GM23338 (cell line): ENCODE data around the gene ANKRD65. TPM values are rescaled to one million over a fixed set of nuclear protein-coding genes. Genes with fewer than 3 reads are reported as not detected.

Experiments used
- ATAC-seq: fragments of 200-7000 bp; cut with Tn5 transposase; 3 replicates; pipeline ENCODE4 v1.9.1; 2020
- DNase-seq: peaks from one replicate; pipeline ENCODE4 v3.0.0-alpha.2; 2015; ENCODE audit warnings: low spot score
- H2AFZ ChIP-seq: fragments of 200-600 bp; sonication (generic); 2 replicates; pipeline ENCODE4 v1.8.0; 2016; ENCODE audit warnings: antibody characterized with exemption, mild to moderate bottlenecking, moderate library complexity
- H3F3A ChIP-seq: fragments of 200-600 bp; sonication (generic); replicated peaks from 2 replicates; pipeline ENCODE4 v1.8.0; 2017; ENCODE audit warnings: antibody characterized with exemption, mixed run types, low read depth
- H3K27ac ChIP-seq: fragments of 200-600 bp; sonication (generic); 2 replicates; pipeline ENCODE4 v1.6.1; 2016; ENCODE audit warnings: low read depth
- H3K27me3 ChIP-seq: fragments of 200-600 bp; sonication (generic); 2 replicates; pipeline ENCODE4 v1.8.0; 2016; ENCODE audit warnings: mild to moderate bottlenecking, mixed run types, moderate library complexity; ENCODE audit not compliant: insufficient read depth
- H3K36me3 ChIP-seq: fragments of 200-600 bp; sonication (generic); 2 replicates; pipeline ENCODE4 v1.8.0; 2016; ENCODE audit warnings: mild to moderate bottlenecking; ENCODE audit not compliant: insufficient read depth
- H3K4me1 ChIP-seq: fragments of 200-600 bp; sonication (generic); 2 replicates; pipeline ENCODE4 v1.8.0; 2016; ENCODE audit warnings: mild to moderate bottlenecking, moderate library complexity; ENCODE audit not compliant: insufficient read depth
- H3K4me2 ChIP-seq: fragments of 200-600 bp; sonication (generic); 2 replicates; pipeline ENCODE4 v1.7.1; 2017; ENCODE audit warnings: mixed run types
- H3K4me3 ChIP-seq: fragments of 200-600 bp; sonication (generic); 2 replicates; pipeline ENCODE4 v1.6.1; 2016; ENCODE audit warnings: mixed run types
- H3K79me2 ChIP-seq: fragments of 200-600 bp; sonication (generic); replicated peaks from 2 replicates; pipeline ENCODE4 v1.8.0; 2017; ENCODE audit warnings: mild to moderate bottlenecking; ENCODE audit not compliant: insufficient read depth
- H3K9me2 ChIP-seq: fragments of 200-600 bp; sonication (generic); 2 replicates; pipeline ENCODE4 v1.8.0; 2017; ENCODE audit not compliant: insufficient read depth
- H4K20me1 ChIP-seq: fragments of 200-600 bp; sonication (generic); replicated peaks from 2 replicates; pipeline ENCODE4 v1.8.0; 2017; ENCODE audit warnings: mild to moderate bottlenecking; ENCODE audit not compliant: insufficient read depth
- H3K27ac Mint-ChIP-seq: 2 replicates; pipeline ENCODE4 v1.8.0; 2020; ENCODE audit warnings: inconsistent platforms, mild to moderate bottlenecking, moderate library complexity, mixed read lengths
- H3K27me3 Mint-ChIP-seq: 3 replicates; pipeline ENCODE4 v1.8.0; 2022; ENCODE audit warnings: low read depth, mild to moderate bottlenecking, moderate library complexity, mixed read lengths, inconsistent platforms; ENCODE audit not compliant: insufficient read depth, poor library complexity
- H3K36me3 Mint-ChIP-seq: 3 replicates; pipeline ENCODE4 v1.8.0; 2021; ENCODE audit warnings: low read depth, mild to moderate bottlenecking, inconsistent platforms, moderate library complexity, mixed read lengths
- H3K4me1 Mint-ChIP-seq: 3 replicates; pipeline ENCODE4 v1.8.0; 2020; ENCODE audit warnings: mild to moderate bottlenecking, inconsistent platforms, mixed read lengths
- H3K4me3 Mint-ChIP-seq: 3 replicates; pipeline ENCODE4 v1.8.0; 2021; ENCODE audit warnings: moderate library complexity, mild to moderate bottlenecking, inconsistent platforms, mixed read lengths
- H3K9me3 Mint-ChIP-seq: 3 replicates; pipeline ENCODE4 v1.8.0; 2020; ENCODE audit warnings: moderate library complexity, mild to moderate bottlenecking, inconsistent platforms, mixed read lengths
- CREB1 ChIP-seq: fragments of 250-450 bp; sonication (Bioruptor Pico); IDR thresholded peaks from 2 replicates; pipeline ENCODE4 v1.5.0; 2020; ENCODE audit warnings: low read depth, mild to moderate bottlenecking, moderate library complexity
- CTCF ChIP-seq, 2 experiments: fragments of 200-600 bp in 1 of 2; sonication (generic) in 1 of 2; conservative IDR thresholded peaks; 2 replicates each; pipeline versions ENCODE4 v1.5.1 to v1.6.1; 2016 to 2017; ENCODE audit warnings: antibody characterized with exemption in 2 of 2, low read depth in 2 of 2, mild to moderate bottlenecking in 2 of 2, moderate library complexity in 1 of 2
- ETS1 ChIP-seq: IDR thresholded peaks from 2 replicates; pipeline ENCODE4 v1.6.1; 2016; ENCODE audit warnings: antibody characterized with exemption
- EZH2 ChIP-seq: fragments of 200-600 bp; sonication (generic); IDR thresholded peaks from one replicate; pipeline ENCODE4 v1.8.0; 2017; ENCODE audit warnings: antibody characterized with exemption, mild to moderate bottlenecking, low read depth; ENCODE audit not compliant: unreplicated experiment
- EZH2phosphoT487 ChIP-seq: fragments of 200-600 bp; sonication (generic); IDR thresholded peaks from one replicate; pipeline ENCODE4 v1.8.1; 2018; ENCODE audit warnings: antibody characterized with exemption; ENCODE audit not compliant: unreplicated experiment
- JUNB ChIP-seq: IDR thresholded peaks from one replicate; pipeline ENCODE4 v1.6.1; 2016; ENCODE audit warnings: antibody characterized with exemption; ENCODE audit not compliant: unreplicated experiment
- POLR2AphosphoS5 ChIP-seq: IDR thresholded peaks from 2 replicates; pipeline ENCODE4 v1.6.1; 2016; ENCODE audit warnings: antibody characterized with exemption, low read depth
- REST ChIP-seq: IDR thresholded peaks from one replicate; pipeline ENCODE4 v1.6.1; 2018; ENCODE audit warnings: antibody characterized with exemption; ENCODE audit not compliant: unreplicated experiment
- STAT1 ChIP-seq: IDR thresholded peaks from one replicate; pipeline ENCODE4 v1.6.1; 2016; ENCODE audit warnings: antibody characterized with exemption; ENCODE audit not compliant: unreplicated experiment
- ZNF114 ChIP-seq: fragments of 250-450 bp; sonication (Bioruptor Pico); IDR thresholded peaks from 2 replicates; pipeline ENCODE4 v1.5.0; 2020; ENCODE audit warnings: mild to moderate bottlenecking, moderate library complexity
- ZNF331 ChIP-seq: fragments of 250-450 bp; sonication (Bioruptor Pico); IDR thresholded peaks from 2 replicates; pipeline ENCODE4 v1.5.0; 2020; ENCODE audit warnings: low read depth, mild to moderate bottlenecking, moderate library complexity
- ZNF462 ChIP-seq: fragments of 250-450 bp; sonication (Bioruptor Pico); IDR thresholded peaks from 2 replicates; pipeline ENCODE4 v1.5.0; 2020; ENCODE audit warnings: mild to moderate bottlenecking, moderate library complexity
- polyA plus RNA-seq: library from polyadenylated mRNA; unstranded; fragments of >200 nt; fragmentation: Nextera tagmentation; extraction: Ambion mirVana; gene quantifications from 2 replicates; pipeline ENCODE4 v1.2.1, GENCODE V29; 2016
- total RNA-seq: library from RNA; depleted of rRNA; stranded (reverse); fragments of >200 nt; shearing (Covaris generic); gene quantifications from 2 replicates; pipeline ENCODE4 v1.2.3, GENCODE V29; 2014

ANKRD65 gene
- total and polyA plus RNA-seq, 2 experiments from 2014 or later = 1.6 to 1.7 TPM

GRCh38 chr1:1423245-1423597, 2.1 kb upstream of the ANKRD65 start (continued):
- TF ChIP-seq CTCF (conservative IDR thresholded peaks at IDR 0.05; ENCODE audit: low read depth in 2 of 2) (no peak), REST (no peak)

- Histone ChIP-seq H3K27ac (peak overlapping the region; percentile 85), H2AFZ (no peak overlapping the region)
Observed at GRCh38 chr1:1422465-1423244, 1.6 kb upstream of the ANKRD65 start.

More at GRCh38 chr1:1422465-1423244, 1.6 kb upstream of the ANKRD65 start:
- Histone ChIP-seq H3F3A (0 out of 2 replicates have a peak, but pooled peaks cover 16% of the 10 kb centered on the region), H3K79me2 (no peaks in the 10 kb centered on the region), H3K4me3 (no peak overlapping the region), H3K9me2 (no peaks in the 10 kb centered on the region), H3K27me3 (0 out of 2 replicates have a peak, but pooled peaks cover 2% of the 10 kb centered on the region), H3K36me3 (no peaks in the 10 kb centered on the region), H3K4me2 (peak overlapping the region; percentile 37; the same call in 1 of the 2 replicates), H4K20me1 (no peaks in the 10 kb centered on the region), H3K4me1 (peaks cover 32% of the 10 kb centered on the region)
- H3K27ac Mint-ChIP-seq = peak overlapping the region; percentile 40; the same call in 1 of the 2 replicates
- peaks cover 32% of the 10 kb centered on the region for H3K4me1 Mint-ChIP-seq
- ATAC-seq (peak; percentile 1; the same call in 1 of the 3 replicates), DNase-seq (peak; percentile 87)
- no peak overlapping the region for H3K4me3 Mint-ChIP-seq
- H3K27me3 Mint-ChIP-seq = peaks cover 13% of the 10 kb centered on the region
- no peaks in the 10 kb centered on the region; the same call in 2 of the 3 replicates for H3K36me3 Mint-ChIP-seq
- peak; percentile 50; the same call in 1 of the 2 replicates for TF ChIP-seq CREB1 (CRISPR knock-in tag)
- no peak for TF ChIP-seq POLR2AphosphoS5
- TF ChIP-seq STAT1 = no peak
- 0 out of 2 replicates have a peak, but pooled peaks have one; percentile 36 for TF ChIP-seq ZNF331 (CRISPR knock-in tag)
- no peak for TF ChIP-seq JUNB
- TF ChIP-seq ZNF462 (CRISPR knock-in tag) = no peak
- no peak for TF ChIP-seq ETS1
- peak; percentile 97 for TF ChIP-seq ZNF114 (CRISPR knock-in tag)
- no peak for TF ChIP-seq EZH2
- no peak for TF ChIP-seq EZH2phosphoT487
- H3K9me3 Mint-ChIP-seq = no peaks in the 10 kb centered on the region
